Measurements from ENCODE around the gene AP1S3.
"Not testable (repeated sequence)": the region's sequence is repeated elsewhere in the genome, so short reads cannot be mapped to it uniquely, and the experiment has no call there.

The AP1S3 gene

GRCh38 chr2:223837287-223838061 lies at the start of gene AP1S3:
AP1S3 (minus strand) TSS chr2:223837582; CDS start chr2:223837450, 132 bp downstream.
- peak; percentile 68 for DNase-seq

GRCh38 chr2:223887127-223887526 lies 49.7 kb upstream of the AP1S3 start:
- no peak for DNase-seq

GRCh38 chr2:223886726-223887125 lies 49.3 kb upstream of the AP1S3 start:
- DNase-seq = no peak

- no peak for DNase-seq
Observed at GRCh38 chr2:223884399-223884798, 47.0 kb upstream of the AP1S3 start.

- no peak for DNase-seq
Observed at GRCh38 chr2:223882715-223883114, 45.3 kb upstream of the AP1S3 start.

GRCh38 chr2:223880796-223881195 lies 43.4 kb upstream of the AP1S3 start:
- DNase-seq = no peak

- DNase-seq = no peak
Observed at GRCh38 chr2:223877721-223878410, 40.5 kb upstream of the AP1S3 start.

GRCh38 chr2:223873672-223874071 lies 36.3 kb upstream of the AP1S3 start:
- no peak for DNase-seq

- not testable (repeated sequence) for DNase-seq
Observed at GRCh38 chr2:223872772-223873171, 35.4 kb upstream of the AP1S3 start.

GRCh38 chr2:223871661-223872060 lies 34.3 kb upstream of the AP1S3 start:
- not testable (repeated sequence) for DNase-seq

GRCh38 chr2:223870840-223871611 lies 33.6 kb upstream of the AP1S3 start:
- no peak for DNase-seq

GRCh38 chr2:223868005-223868404 lies 30.6 kb upstream of the AP1S3 start:
- DNase-seq = no peak

- DNase-seq = no peak
Observed at GRCh38 chr2:223865907-223866508, 28.6 kb upstream of the AP1S3 start.

- DNase-seq = no peak
Observed at GRCh38 chr2:223865124-223865523, 27.7 kb upstream of the AP1S3 start.

- DNase-seq = no peak
Observed at GRCh38 chr2:223863491-223863890, 26.1 kb upstream of the AP1S3 start.

- DNase-seq = no peak
Observed at GRCh38 chr2:223860809-223861738, 23.7 kb upstream of the AP1S3 start.

GRCh38 chr2:223859070-223859469 lies 21.7 kb upstream of the AP1S3 start:
- DNase-seq = no peak

GRCh38 chr2:223856584-223856983 lies 19.2 kb upstream of the AP1S3 start:
- DNase-seq = no peak

- DNase-seq = no peak
Observed at GRCh38 chr2:223856021-223856420, 18.6 kb upstream of the AP1S3 start.

- no peak for DNase-seq
Observed at GRCh38 chr2:223855426-223855825, 18.0 kb upstream of the AP1S3 start.

GRCh38 chr2:223854741-223855140 lies 17.4 kb upstream of the AP1S3 start:
- DNase-seq = no peak

- no peak for DNase-seq
Observed at GRCh38 chr2:223853425-223853837, 16.0 kb upstream of the AP1S3 start.
